Gastrocnemius medialis (tissue), 4 donors: ENCODE measurements around the gene F2RL1. TPM values are rescaled to one million over a fixed set of nuclear protein-coding genes. Genes with fewer than 3 reads are reported as not detected.
"Not testable (repeated sequence)": the region's sequence is repeated elsewhere in the genome, so short reads cannot be mapped to it uniquely, and the experiment has no call there.

Experiments used
- ATAC-seq, 2 donors: fragments of 150-250 bp; one replicate each; pipeline ENCODE4 v1.9.1; 2016
- DNase-seq, 2 donors: peaks; one replicate each; pipeline ENCODE4 v3.0.0-alpha.2; 2019
- H3K27ac ChIP-seq, 4 donors: fragments of 200-600 bp; sonication (generic); 1 replicate in 1 of 4; 2 replicates in 3 of 4; pipeline ENCODE4 v1.5.1; 2016 to 2018; ENCODE audit warnings: mild to moderate bottlenecking in 2 of 4, moderate library complexity in 1 of 4
- H3K27me3 ChIP-seq, 3 donors: fragments of 200-600 bp; sonication (generic) in 2 of 3; 1 replicate in 1 of 3; 2 replicates in 2 of 3; pipeline versions ENCODE4 v1.5.1 to v1.6.0; 2016 to 2019; ENCODE audit warnings: mild to moderate bottlenecking in 1 of 3, moderate library complexity in 1 of 3
- H3K36me3 ChIP-seq, 2 donors: fragments of 200-600 bp; sonication (generic) in 1 of 2; one replicate each; pipeline ENCODE4 v1.5.1; 2017 to 2018
- H3K4me1 ChIP-seq, 2 donors: fragments of 200-600 bp; sonication (generic) in 1 of 2; one replicate each; pipeline ENCODE4 v1.5.1; 2016 to 2017; ENCODE audit warnings: mild to moderate bottlenecking in 2 of 2
- H3K4me3 ChIP-seq, 4 donors: fragments of 200-600 bp; sonication (generic) in 3 of 4; 1 replicate in 1 of 4; 2 replicates in 3 of 4; pipeline ENCODE4 v1.5.1; 2016 to 2019; ENCODE audit warnings: mild to moderate bottlenecking in 2 of 4
- H3K9me3 ChIP-seq, 3 donors: fragments of 200-600 bp; sonication (generic) in 2 of 3; 1 replicate in 1 of 3; 2 replicates in 2 of 3; pipeline ENCODE4 v1.5.1; 2016 to 2019
- POLR2A ChIP-seq, 2 donors: fragments of 450-650 bp; IDR thresholded peaks; one replicate each; pipeline ENCODE4 v1.6.1; 2017; ENCODE audit warnings: antibody characterized with exemption in 2 of 2, mild to moderate bottlenecking in 2 of 2, moderate library complexity in 2 of 2
- in situ Hi-C, 4 donors: fragments of 200-750 bp; cut with MboI; loops; one replicate each; pipeline versions ENCODE4 v1.15.0 to v1.8.0; 2017; ENCODE audit warnings: low sequenced_read_pairs in 4 of 4
- intact Hi-C: fragments of 100-400 bp; cut with DNase I; formaldehyde crosslinking; loops from one replicate; pipeline ENCODE4 v1.15.1; 2023; ENCODE audit warnings: low total_unique reads
- total RNA-seq, 4 donors: library from RNA; depleted of rRNA; stranded (reverse); fragments of >200 nt; gene quantifications; one replicate each; pipeline versions ENCODE4 v1.1.0 to v1.2.3, GENCODE V29; 2016
- TF ChIP-seq, protein P1 (sequence below), 5 experiments: fragments of 450-650 bp in 3 of 5; fragments of 200-600 bp in 2 of 5; sonication (generic) in 2 of 5; IDR thresholded peaks in 4 of 5; conservative IDR thresholded peaks in 1 of 5; 1 replicate in 4 of 5; 2 replicates in 1 of 5; pipeline ENCODE4 v1.5.1; 2016 to 2019; ENCODE audit warnings: antibody characterized with exemption in 5 of 5, mild to moderate bottlenecking in 3 of 5, moderate library complexity in 3 of 5

F2RL1 gene, protein sequence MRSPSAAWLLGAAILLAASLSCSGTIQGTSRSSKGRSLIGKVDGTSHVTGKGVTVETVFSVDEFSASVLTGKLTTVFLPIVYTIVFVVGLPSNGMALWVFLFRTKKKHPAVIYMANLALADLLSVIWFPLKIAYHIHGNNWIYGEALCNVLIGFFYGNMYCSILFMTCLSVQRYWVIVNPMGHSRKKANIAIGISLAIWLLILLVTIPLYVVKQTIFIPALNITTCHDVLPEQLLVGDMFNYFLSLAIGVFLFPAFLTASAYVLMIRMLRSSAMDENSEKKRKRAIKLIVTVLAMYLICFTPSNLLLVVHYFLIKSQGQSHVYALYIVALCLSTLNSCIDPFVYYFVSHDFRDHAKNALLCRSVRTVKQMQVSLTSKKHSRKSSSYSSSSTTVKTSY
- total RNA-seq = under 1 TPM in 2 of 4 donors, not detected in 2; 0.20 to 0.46 TPM

DNA sequence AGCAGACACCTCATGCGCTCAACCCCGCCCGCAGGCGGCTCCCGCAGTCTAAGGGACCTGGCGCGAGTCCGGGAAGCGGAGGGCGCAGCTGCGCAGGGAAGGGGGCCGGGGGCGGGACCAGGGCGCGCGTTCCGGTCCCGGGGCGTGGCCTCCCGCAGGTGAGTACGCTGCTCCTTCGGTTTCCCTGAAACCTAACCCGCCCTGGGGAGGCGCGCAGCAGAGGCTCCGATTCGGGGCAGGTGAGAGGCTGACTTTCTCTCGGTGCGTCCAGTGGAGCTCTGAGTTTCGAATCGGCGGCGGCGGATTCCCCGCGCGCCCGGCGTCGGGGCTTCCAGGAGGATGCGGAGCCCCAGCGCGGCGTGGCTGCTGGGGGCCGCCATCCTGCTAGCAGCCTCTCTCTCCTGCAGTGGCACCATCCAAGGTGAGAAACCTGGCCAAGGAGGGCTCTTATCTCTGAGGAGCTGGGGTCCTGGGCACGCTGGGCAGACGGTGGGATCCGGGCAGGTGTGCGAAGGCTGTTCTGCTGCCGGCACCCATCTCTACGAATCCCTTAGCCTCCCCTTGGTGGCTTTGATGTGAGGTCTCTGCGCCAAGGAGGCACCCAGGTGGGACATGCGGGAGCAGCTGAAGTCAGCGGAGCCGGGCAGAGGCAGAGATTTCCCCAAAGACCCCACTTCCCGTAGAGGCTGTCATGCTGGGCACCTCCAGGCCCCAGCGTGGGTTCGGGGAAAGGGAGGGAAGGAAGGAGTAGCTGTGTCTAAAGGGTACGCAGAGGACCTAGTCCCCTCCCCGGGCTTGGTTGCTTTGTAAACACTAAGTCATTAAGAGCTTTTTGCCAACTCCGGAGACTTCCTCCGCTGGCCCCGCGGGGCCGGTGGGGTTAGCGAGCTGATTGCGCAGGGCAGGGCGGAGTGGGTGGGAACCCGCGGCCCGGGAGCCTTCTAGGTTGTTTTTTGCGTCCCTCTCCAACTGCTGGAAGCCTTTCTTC lies at the start of gene F2RL1:
TSS of gene F2RL1 (plus strand) at position 187 of the 988 bp plus-strand sequence. CDS start at position 340, 153 bp downstream.
- intact Hi-C loops = no loop called here
- H3K27ac ChIP-seq = no peak within 1 kb of the TSS

DNA sequence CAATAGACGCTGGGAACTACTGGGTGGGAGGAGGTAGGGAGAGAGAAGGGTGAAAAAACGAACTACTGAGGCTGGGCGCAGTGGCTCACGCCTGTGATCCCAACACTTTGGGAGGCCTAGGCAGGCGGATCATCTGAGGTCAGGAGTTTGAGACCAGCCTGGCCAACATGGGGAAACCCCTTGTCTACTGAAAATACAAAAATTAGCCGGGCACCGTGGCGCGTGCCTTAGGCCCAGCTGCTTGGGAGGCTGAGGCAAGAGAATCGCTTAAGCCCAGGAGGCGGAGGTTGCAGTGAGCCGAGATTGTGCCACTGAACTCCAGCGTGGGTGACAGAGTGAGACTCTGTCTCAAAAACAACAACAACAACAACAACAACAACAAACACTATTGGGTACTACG lies 47.8 kb upstream of the F2RL1 start:
- H3K27ac ChIP-seq, H3K9me3 ChIP-seq, DNase-seq, ATAC-seq, H3K4me3 ChIP-seq, H3K4me1 ChIP-seq, H3K27me3 ChIP-seq, H3K36me3 ChIP-seq: not testable (repeated sequence)
- intact Hi-C loops (loop anchor here (5.0 kb wide), 1 partner anchor 169 kb away; no protein-coding TSS in a partner anchor), in situ Hi-C loops (loop anchor here in 1 of 4 donors (10.0 kb wide), 1 partner anchor 166 kb away; no protein-coding TSS in a partner anchor)

More for the DNA sequence above, at the start of gene F2RL1:
- in situ Hi-C loops = no loop called here
- Histone ChIP-seq H3K4me1 (no peaks in the 10 kb centered on the region), H3K9me3 (no peaks in the 10 kb centered on the region), H3K36me3 (no peaks in the 10 kb centered on the region), H3K4me3 (peak within 1 kb of the TSS; percentile 29 to 49 (median 47)), H3K27me3 (peaks cover 18 to 22% (median 20%) of the 10 kb centered on the region in 3 donors)
- DNase-seq (no peak), ATAC-seq (no peak)
- no peak for TF ChIP-seq POLR2A (IDR thresholded peaks at IDR 0.05)
- TF ChIP-seq, protein P1, sequence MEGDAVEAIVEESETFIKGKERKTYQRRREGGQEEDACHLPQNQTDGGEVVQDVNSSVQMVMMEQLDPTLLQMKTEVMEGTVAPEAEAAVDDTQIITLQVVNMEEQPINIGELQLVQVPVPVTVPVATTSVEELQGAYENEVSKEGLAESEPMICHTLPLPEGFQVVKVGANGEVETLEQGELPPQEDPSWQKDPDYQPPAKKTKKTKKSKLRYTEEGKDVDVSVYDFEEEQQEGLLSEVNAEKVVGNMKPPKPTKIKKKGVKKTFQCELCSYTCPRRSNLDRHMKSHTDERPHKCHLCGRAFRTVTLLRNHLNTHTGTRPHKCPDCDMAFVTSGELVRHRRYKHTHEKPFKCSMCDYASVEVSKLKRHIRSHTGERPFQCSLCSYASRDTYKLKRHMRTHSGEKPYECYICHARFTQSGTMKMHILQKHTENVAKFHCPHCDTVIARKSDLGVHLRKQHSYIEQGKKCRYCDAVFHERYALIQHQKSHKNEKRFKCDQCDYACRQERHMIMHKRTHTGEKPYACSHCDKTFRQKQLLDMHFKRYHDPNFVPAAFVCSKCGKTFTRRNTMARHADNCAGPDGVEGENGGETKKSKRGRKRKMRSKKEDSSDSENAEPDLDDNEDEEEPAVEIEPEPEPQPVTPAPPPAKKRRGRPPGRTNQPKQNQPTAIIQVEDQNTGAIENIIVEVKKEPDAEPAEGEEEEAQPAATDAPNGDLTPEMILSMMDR (IDR thresholded peaks at IDR 0.05 in 4 of 5, conservative IDR thresholded peaks at IDR 0.05 in 1 of 5) = no peak

DNA sequence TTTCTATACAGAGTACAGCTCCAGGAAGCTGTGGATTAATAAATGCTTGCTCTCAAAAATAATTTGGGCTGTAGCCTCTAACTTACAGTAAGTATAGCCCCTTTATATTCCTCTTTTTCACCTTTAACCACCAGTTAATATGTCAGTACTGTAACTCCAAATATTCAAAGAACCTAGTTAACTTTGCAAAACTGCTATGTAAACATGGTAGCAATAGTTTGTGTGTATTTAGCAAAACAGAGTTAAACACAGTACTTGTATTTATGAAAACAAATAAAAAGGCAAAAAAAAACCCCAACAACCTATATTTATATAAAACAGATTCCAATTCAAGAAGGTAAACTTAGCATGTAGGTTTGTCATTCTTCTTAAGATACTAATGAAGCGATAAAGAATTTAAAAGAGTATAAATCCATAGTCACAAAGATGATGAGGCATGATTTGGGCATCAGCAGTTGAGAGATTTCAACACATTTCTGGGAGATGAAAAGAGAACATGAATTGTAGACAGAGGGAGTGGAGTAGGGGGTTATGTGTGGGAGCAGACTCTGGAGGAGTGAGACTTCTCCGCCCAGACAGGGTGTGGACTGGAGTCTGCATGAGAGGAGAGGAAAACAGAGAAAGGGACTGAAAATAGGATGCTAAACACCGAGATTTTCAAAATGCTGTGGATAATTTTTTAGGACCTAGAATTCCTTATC lies 47.0 kb upstream of the F2RL1 start:
- intact Hi-C loops (loop anchor here (5.0 kb wide), 1 partner anchor 170 kb away; no protein-coding TSS in a partner anchor), in situ Hi-C loops (loop anchor here in 1 of 4 donors (10.0 kb wide), 1 partner anchor 167 kb away; no protein-coding TSS in a partner anchor)
- no peaks in the 10 kb centered on the region for H3K36me3 ChIP-seq
- TF ChIP-seq, protein P1 (IDR thresholded peaks at IDR 0.05 in 4 of 5, conservative IDR thresholded peaks at IDR 0.05 in 1 of 5) = no peak
- no peak for TF ChIP-seq POLR2A (IDR thresholded peaks at IDR 0.05)
- ATAC-seq (no peak), DNase-seq (no peak)
- no peaks in the 10 kb centered on the region for H3K4me1 ChIP-seq
- no peak overlapping the region for H3K4me3 ChIP-seq
- no peaks in the 10 kb centered on the region for H3K27me3 ChIP-seq
- no peak overlapping the region for H3K27ac ChIP-seq
- no peaks in the 10 kb centered on the region for H3K9me3 ChIP-seq

DNA sequence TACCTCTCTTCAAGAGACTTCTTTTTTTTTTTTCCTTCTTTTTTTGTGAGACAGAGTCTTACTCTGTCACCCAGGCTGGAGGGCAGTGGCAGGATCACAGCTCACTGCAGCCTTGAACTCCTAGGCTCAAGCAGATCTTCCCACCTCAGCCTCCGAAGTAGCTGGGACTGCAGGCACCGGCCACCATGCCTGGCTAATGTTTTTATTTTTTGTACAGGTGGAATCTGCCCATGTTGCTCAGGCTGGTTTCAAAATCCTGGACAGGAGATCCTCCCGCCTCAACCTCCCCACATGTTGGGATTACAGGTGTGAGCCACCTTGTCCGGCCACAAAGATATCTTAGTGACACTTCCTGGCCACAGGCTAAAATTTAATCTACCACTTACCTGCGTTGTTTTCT lies 42.9 kb upstream of the F2RL1 start:
- TF ChIP-seq, protein P1 (IDR thresholded peaks at IDR 0.05 in 4 of 5, conservative IDR thresholded peaks at IDR 0.05 in 1 of 5) = no peak
- TF ChIP-seq POLR2A (IDR thresholded peaks at IDR 0.05) = no peak
- Histone ChIP-seq H3K36me3 (no peaks in the 10 kb centered on the region), H3K27ac (no peak overlapping the region), H3K4me3 (no peak overlapping the region), H3K4me1 (no peaks in the 10 kb centered on the region), H3K9me3 (no peaks in the 10 kb centered on the region), H3K27me3 (no peaks in the 10 kb centered on the region)
- DNase-seq (no peak), ATAC-seq (no peak)
- intact Hi-C loops = no loop called here
- in situ Hi-C loops = loop anchor here in 2 of 4 donors (5.0 to 10.0 kb wide), 2 partner anchors 171 to 174 kb away; no protein-coding TSS in a partner anchor
